ENCODE results near the gene GPRC6A.

GPRC6A gene

DNA sequence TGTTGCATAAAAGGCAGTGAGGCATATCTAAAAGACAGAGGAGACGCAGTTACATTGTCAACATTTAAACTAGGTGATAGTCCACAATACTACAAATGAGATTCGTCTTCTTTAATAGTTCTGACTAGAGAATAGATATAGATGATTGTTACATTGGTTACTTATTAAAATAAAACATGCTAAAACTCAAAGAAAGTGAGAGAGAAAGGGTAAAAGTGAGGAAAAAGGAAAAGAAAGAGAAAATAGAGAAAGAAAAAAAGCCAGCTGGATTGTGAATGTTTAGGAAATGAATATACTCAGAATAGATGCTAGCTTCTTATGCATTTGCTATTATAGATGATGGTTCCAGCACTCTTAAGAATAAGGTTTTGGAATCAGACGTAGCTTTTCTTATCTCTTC is 35.7 kb downstream of the GPRC6A start:
- DNase-seq (ENCODE audit: low read depth in 2 of 2, low spot score in 1 of 2) = no peak

GRCh38 chr6:116783852-116784251 is 45.0 kb downstream of the GPRC6A start:
- no peak for DNase-seq (ENCODE audit: low read depth in 2 of 2, low spot score in 1 of 2)

DNA sequence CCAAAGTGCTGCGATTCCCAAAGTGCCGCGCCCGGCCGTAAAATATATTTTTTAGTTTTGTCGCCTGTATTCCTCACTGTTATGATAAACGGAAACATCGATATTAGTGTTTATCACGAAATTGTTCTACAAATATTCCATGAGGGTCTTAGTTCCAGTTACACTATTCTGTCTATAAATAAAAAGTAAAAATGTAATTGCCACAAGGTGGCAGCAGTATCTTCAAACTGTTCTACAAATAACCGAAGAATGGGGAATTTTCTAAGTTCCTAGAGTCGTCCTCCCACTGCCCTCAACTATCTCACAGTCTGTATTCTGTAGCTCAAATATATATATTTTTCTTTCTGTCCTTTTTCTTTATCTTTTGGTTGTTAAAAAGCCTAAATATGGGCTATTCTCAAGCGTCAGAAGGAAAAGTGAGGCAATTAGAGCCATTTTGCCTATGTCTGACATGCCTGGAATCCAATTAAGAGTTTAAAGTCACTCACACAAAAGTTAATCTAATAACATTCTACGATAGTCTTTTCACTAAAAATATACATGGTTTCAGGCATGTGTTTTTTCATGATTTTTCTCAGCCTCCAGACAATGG is 49.2 kb downstream of the GPRC6A start:
- DNase-seq (ENCODE audit: low read depth in 2 of 2, low spot score in 1 of 2) = no peak

DNA sequence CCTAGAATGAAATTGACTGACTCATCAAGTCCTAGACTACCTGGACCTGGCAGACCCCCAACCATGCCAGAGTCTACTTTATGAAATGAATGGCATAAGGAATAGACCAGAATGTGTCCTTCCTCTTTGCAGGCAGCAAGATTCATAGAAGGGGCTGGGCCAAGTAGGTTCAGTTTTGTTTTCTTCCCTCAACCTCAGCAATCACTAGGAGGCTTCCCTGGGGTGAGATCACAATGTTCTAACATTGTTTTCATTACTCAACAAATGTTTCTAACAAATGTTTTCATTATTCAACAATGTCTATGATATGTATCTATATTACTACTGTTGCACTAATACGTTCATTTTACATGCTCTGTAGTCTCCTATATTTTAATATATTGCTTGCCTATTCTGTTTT is 55.0 kb downstream of the GPRC6A start:
- no peak for DNase-seq (ENCODE audit: low read depth in 2 of 2, low spot score in 1 of 2)

DNA sequence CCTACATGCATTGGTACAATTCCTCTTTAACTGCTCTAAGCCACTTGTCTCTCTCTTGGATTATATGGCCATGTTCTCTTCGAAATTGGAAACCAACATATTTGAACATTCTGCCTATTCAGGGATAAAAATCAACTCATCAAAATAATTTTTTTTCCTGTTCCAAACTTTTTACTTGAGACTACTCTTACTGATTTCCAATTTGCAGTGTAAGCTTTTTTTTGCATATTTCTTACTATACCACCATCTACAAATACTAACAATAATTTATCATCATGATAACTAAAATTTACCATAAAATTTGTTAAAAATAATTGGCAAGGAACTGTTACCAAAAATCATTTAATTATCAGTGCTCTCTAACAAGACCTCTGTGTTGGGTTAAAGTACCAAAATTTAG is 56.4 kb downstream of the GPRC6A start:
- no peak for DNase-seq (ENCODE audit: low read depth in 2 of 2, low spot score in 1 of 2)

DNA sequence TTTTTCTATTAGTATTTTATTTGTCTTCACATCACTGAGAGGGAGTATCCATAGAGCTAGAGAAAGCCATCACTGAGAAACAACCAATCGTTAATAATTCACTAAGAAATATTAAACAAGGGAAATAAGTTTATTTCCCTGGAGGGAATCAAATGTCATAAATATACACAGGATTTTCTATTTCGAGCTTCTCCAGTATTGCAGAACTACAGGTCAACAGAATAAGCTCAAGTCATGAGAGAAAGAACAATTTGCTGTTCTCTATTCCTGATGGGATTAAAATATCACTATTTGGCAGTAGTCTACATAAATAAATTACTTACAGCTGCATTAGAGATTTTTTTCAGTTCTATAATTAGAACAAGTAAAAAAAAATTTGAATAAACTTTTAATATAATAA is 61.2 kb downstream of the GPRC6A start:
- DNase-seq (ENCODE audit: low read depth in 2 of 2, low spot score in 1 of 2) = no peak

DNA sequence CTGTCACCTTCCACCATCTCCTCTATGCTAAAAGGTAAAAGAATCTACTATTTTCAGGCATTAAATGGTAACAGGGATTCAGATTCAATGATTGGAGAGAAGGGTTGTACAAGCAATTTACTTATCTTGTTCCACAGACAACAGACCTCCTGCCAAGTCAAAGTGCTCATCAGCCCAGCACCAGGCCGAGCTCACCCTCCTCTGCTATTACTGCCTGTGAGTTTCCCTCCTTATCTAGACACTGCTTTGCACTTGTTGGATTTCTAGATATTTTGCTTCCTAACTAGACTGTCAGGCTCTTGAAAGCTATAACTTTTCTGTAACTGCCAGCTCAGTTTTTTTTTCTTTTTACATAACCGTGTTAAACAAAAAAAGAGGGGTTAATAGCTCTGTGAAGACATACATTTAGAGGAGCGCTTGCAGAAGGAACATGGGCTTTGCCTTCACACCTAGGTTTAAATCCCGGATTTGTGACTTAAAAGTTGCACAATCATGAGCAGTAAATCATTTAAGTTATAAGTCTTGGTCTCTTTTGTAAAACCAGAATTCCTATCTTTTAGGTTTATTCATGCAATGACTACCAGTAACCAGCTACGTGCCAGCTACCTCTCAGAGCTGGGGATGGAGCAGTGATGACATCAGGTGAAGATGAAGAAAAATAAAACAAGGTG is 62.2 kb downstream of the GPRC6A start:
- DNase-seq (ENCODE audit: low read depth in 2 of 2, low spot score in 1 of 2) = no peak

- no peak for DNase-seq (ENCODE audit: low read depth in 2 of 2, low spot score in 1 of 2)
Observed at GRCh38 chr6:116764961-116765841, 63.7 kb downstream of the GPRC6A start, which contains the start of gene FAM162B. FAM162B (minus strand) TSS chr6:116765719; CDS start chr6:116765576, 143 bp downstream.

GRCh38 chr6:116764629-116764960 is 64.3 kb downstream of the GPRC6A start:
- no peak for DNase-seq (ENCODE audit: low read depth in 2 of 2, low spot score in 1 of 2)

GRCh38 chr6:116763906-116764628 is 64.8 kb downstream of the GPRC6A start:
- no peak for DNase-seq (ENCODE audit: low read depth in 2 of 2, low spot score in 1 of 2)

DNA sequence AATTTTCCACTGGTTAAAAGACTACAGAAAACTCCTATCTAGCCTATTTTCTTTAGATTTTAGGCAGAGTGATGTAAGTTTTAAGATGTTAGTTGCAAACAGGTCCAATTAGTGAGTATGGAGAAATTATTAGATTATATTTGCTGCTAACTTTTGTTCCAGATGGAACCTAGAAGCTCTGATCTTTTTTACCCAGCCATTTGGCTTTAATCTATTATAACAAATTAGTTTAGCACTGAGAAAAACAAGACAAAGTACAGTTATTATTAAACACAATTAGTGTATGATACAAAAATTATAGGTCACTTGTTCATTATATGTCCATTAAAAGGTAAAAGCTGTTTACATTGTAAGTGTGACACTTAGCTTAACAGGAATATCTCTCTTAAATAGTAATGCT is 65.8 kb downstream of the GPRC6A start:
- DNase-seq (ENCODE audit: low read depth in 2 of 2, low spot score in 1 of 2) = no peak

GRCh38 chr6:116762235-116762634 is 66.6 kb downstream of the GPRC6A start:
- no peak for DNase-seq (ENCODE audit: low read depth in 2 of 2, low spot score in 1 of 2)

GRCh38 chr6:116761779-116762178 is 67.1 kb downstream of the GPRC6A start:
- no peak for DNase-seq (ENCODE audit: low read depth in 2 of 2, low spot score in 1 of 2)

- DNase-seq (ENCODE audit: low read depth in 2 of 2, low spot score in 1 of 2) = no peak
Observed at GRCh38 chr6:116745176-116745575, 83.7 kb downstream of the GPRC6A start.

Measured in stimulated activated CD8-positive, alpha-beta memory T cell treated with anti-CD3 and anti-CD28 coated beads, Interleukin-4, amount 100 ng/mL, for 4 hours (primary cell).